K562 (cell line): Measurements from ENCODE around the gene GPR85. TPM values are rescaled to one million over a fixed set of nuclear protein-coding genes. Genes with fewer than 3 reads are reported as not detected.

Experiments
- BRD9 ChIP-seq: fragments of 450-650 bp; IDR thresholded peaks from 2 replicates; pipeline ENCODE4 v1.6.1; 2018; ENCODE audit warnings: low read depth; ENCODE audit not compliant: partially characterized antibody
- CREB1 ChIP-seq, 2 experiments: sonication (generic) in 1 of 2; formaldehyde crosslinking in 1 of 2; IDR thresholded peaks; 2 replicates each; pipeline versions ENCODE4 v1.6.1 to v1.8.0; 2012 to 2022; ENCODE audit warnings: inconsistent platforms in 1 of 2, mild to moderate bottlenecking in 1 of 2, missing genetic modification reagents in 1 of 2, moderate library complexity in 1 of 2
- EHMT2 ChIP-seq: fragments of 450-650 bp; IDR thresholded peaks from 2 replicates; pipeline ENCODE4 v1.6.1; 2018; ENCODE audit warnings: antibody characterized with exemption
- FOXO4 ChIP-seq: fragments of 450-650 bp; formaldehyde crosslinking; IDR thresholded peaks from 2 replicates; pipeline ENCODE4 v1.4.0; 2020; ENCODE audit warnings: mild to moderate bottlenecking, moderate library complexity
- GABPA ChIP-seq: fragments of 200-800 bp; sonication (Bioruptor generic); conservative IDR thresholded peaks from 2 replicates; pipeline ENCODE4 v1.6.1; 2016; ENCODE audit warnings: low read depth, missing genetic modification characterization, missing compliant biosample characterization
- GTF2B ChIP-seq: IDR thresholded peaks from 2 replicates; pipeline ENCODE4 v1.6.1; 2011; ENCODE audit not compliant: insufficient read length; ENCODE audit errors: extremely low read depth
- HMGN3 ChIP-seq: IDR thresholded peaks from 2 replicates; pipeline ENCODE4 v1.6.1; 2011; ENCODE audit warnings: borderline replicate concordance, low read depth, mild to moderate bottlenecking, mixed read lengths, low read length; ENCODE audit not compliant: insufficient read length; ENCODE audit errors: extremely low read depth
- ILF3 ChIP-seq: fragments of 450-650 bp; IDR thresholded peaks from 2 replicates; pipeline ENCODE4 v1.6.1; 2018; ENCODE audit warnings: antibody characterized with exemption, mild to moderate bottlenecking, moderate library complexity, borderline replicate concordance
- IRF9 ChIP-seq: fragments of 450-650 bp; IDR thresholded peaks from 2 replicates; pipeline ENCODE4 v1.6.1; 2016; ENCODE audit warnings: missing biosample characterization, missing genetic modification characterization
- KAT8 ChIP-seq: fragments of 450-650 bp; IDR thresholded peaks from 2 replicates; pipeline ENCODE4 v1.6.1; 2016; ENCODE audit warnings: low read depth, mild to moderate bottlenecking
- MYC ChIP-seq, 2 experiments: fragments of 250-450 bp in 1 of 2; sonication (Bioruptor Pico) in 1 of 2; IDR thresholded peaks; 2 replicates each; pipeline versions ENCODE4 v1.5.1 to v1.6.1; 2012 to 2021; ENCODE audit warnings: low read depth in 2 of 2, borderline replicate concordance in 1 of 2, improper control_type of control experiment in 1 of 2, low read length in 1 of 2, mild to moderate bottlenecking in 1 of 2, moderate library complexity in 1 of 2
- NCOR1 ChIP-seq: fragments of 450-650 bp; IDR thresholded peaks from 2 replicates; pipeline ENCODE4 v1.6.1; 2016; ENCODE audit warnings: mild to moderate bottlenecking, moderate library complexity
- NUFIP1 ChIP-seq: fragments of 450-650 bp; IDR thresholded peaks from 2 replicates; pipeline ENCODE4 v1.6.1; 2018; ENCODE audit not compliant: partially characterized antibody
- PHF20 ChIP-seq: fragments of 450-650 bp; IDR thresholded peaks from 2 replicates; pipeline ENCODE4 v1.6.1; 2018; ENCODE audit not compliant: partially characterized antibody
- SIN3B ChIP-seq: fragments of 450-650 bp; IDR thresholded peaks from 2 replicates; pipeline ENCODE4 v1.6.1; 2017; ENCODE audit warnings: low read depth, mild to moderate bottlenecking, moderate library complexity
- SIRT6 ChIP-seq: IDR thresholded peaks from one replicate; pipeline ENCODE4 v1.6.1; 2012; ENCODE audit warnings: low read depth, mild to moderate bottlenecking, control low read depth, inconsistent platforms, low read length, moderate library complexity
- SNIP1 ChIP-seq: fragments of 450-650 bp; IDR thresholded peaks from 2 replicates; pipeline ENCODE4 v1.7.1; 2017; ENCODE audit warnings: low read depth, mild to moderate bottlenecking
- TFAM ChIP-seq: fragments of 250-450 bp; sonication (Bioruptor Pico); conservative IDR thresholded peaks from 2 replicates; pipeline ENCODE4 v1.5.0; 2021; ENCODE audit warnings: mild to moderate bottlenecking, moderate library complexity
- WHSC1 ChIP-seq: IDR thresholded peaks from one replicate; pipeline ENCODE4 v1.6.1; 2012; ENCODE audit warnings: low read length, control low read depth, inconsistent platforms
- ZNF175 ChIP-seq: fragments of 200-800 bp; sonication (Bioruptor generic); IDR thresholded peaks from 2 replicates; pipeline ENCODE4 v1.6.1; 2016; ENCODE audit warnings: low read depth, mild to moderate bottlenecking, missing genetic modification characterization, missing compliant biosample characterization
- ZNF282 ChIP-seq: sonication (generic); formaldehyde crosslinking; IDR thresholded peaks from 2 replicates; pipeline ENCODE4 v1.8.1; 2023; ENCODE audit warnings: missing genetic modification reagents
- ZNF639 ChIP-seq, 2 experiments: fragments of 200-800 bp in 1 of 2; sonication (Bioruptor generic) in 1 of 2; sonication (generic) in 1 of 2; formaldehyde crosslinking in 1 of 2; IDR thresholded peaks in 1 of 2; conservative IDR thresholded peaks in 1 of 2; 2 replicates each; pipeline versions ENCODE4 v1.5.0 to v1.6.1; 2016 to 2020; ENCODE audit warnings: missing compliant biosample characterization in 1 of 2, missing genetic modification characterization in 1 of 2, missing genetic modification reagents in 1 of 2
- ZNF778 ChIP-seq: fragments of 450-650 bp; formaldehyde crosslinking; IDR thresholded peaks from 2 replicates; pipeline ENCODE4 v1.4.0; 2020; ENCODE audit warnings: mild to moderate bottlenecking, moderate library complexity
- polyA plus RNA-seq, 8 experiments: library from polyadenylated mRNA; depleted of rRNA in 4 of 8; stranded (reverse) in 5 of 8; unstranded in 3 of 8; fragments of >200 nt; fragmentation: Nextera tagmentation in 2 of 8; fragmentation: Illumina TruSeq in 1 of 8; extraction: Ambion mirVana in 2 of 8; extraction: Trizol in 1 of 8; gene quantifications; 2 replicates each; pipeline versions ENCODE4 v1.2.1 to v1.2.3, GENCODE V29; 2011 to 2014; ENCODE audit warnings: inconsistent platforms in 1 of 8, missing spikeins in 1 of 8
- total RNA-seq, 7 experiments: library from RNA; depleted of rRNA in 6 of 7; stranded (reverse); fragments of >200 nt in 6 of 7; fragmentation: Illumina TruSeq in 2 of 7; extraction: Trizol in 2 of 7; gene quantifications; 2 replicates each; pipeline versions ENCODE4 v1.2.1 to v1.2.3, GENCODE V29; 2011 to 2021; ENCODE audit warnings: low replicate concordance in 1 of 7

The GPR85 gene
- total and polyA plus RNA-seq, 9 of the 15 experiments (the other 6 are each of a cell fraction or from before 2014, with no cell fraction given), result 2.9 to 18.2 (median 4.0) TPM

- no peak for TF ChIP-seq GTF2B
- TF ChIP-seq ZNF639 (CRISPR knock-in tag; conservative IDR thresholded peaks at IDR 0.05 in 1 of 2, IDR thresholded peaks at IDR 0.05 in 1 of 2), result peak in 1 of 2 experiments; percentile 31; a peak in 2 of 4 replicates
- no peak for TF ChIP-seq SIRT6
- TF ChIP-seq ZNF778 (CRISPR knock-in tag), result no peak
- no peak for TF ChIP-seq IRF9 (tag)
- TF ChIP-seq NCOR1, result no peak
- no peak for TF ChIP-seq MYC (IDR thresholded peaks at IDR 0.05; ENCODE audit: low read depth, low read length)
- TF ChIP-seq MYC (CRISPR knock-in tag; IDR thresholded peaks at IDR 0.05; ENCODE audit: borderline replicate concordance, low read depth), result no peak
- TF ChIP-seq WHSC1, result no peak
- TF ChIP-seq HMGN3, result no peak
- no peak for TF ChIP-seq PHF20
- TF ChIP-seq ZNF282 (CRISPR knock-in tag), result no peak
- 0 out of 2 replicates have a peak, but pooled peaks have one; percentile 27 for TF ChIP-seq FOXO4 (CRISPR knock-in tag)
- peak; percentile 16; the same call in 1 of the 2 replicates for TF ChIP-seq CREB1 (IDR thresholded peaks at IDR 0.05)
- no peak for TF ChIP-seq CREB1 (CRISPR knock-in tag; IDR thresholded peaks at IDR 0.05)
- TF ChIP-seq GABPA (tag), result no peak
- TF ChIP-seq ZNF175 (CRISPR knock-in tag), result no peak
- no peak for TF ChIP-seq ILF3
- TF ChIP-seq BRD9, result no peak
- TF ChIP-seq NUFIP1, result no peak
- TF ChIP-seq SIN3B, result no peak
- no peak for TF ChIP-seq TFAM (CRISPR knock-in tag)
- TF ChIP-seq EHMT2, result no peak
- no peak for TF ChIP-seq SNIP1
- no peak for TF ChIP-seq KAT8
These were observed 708 bp upstream of the GPR85 start (continued) for GRCh38 chr7:113087071-113087998.
